ENCODE results near the gene AMHR2. TPM values are rescaled to one million over a fixed set of nuclear protein-coding genes. Genes with fewer than 3 reads are reported as not detected.
"Not testable (repeated sequence)": the region's sequence is repeated elsewhere in the genome, so short reads cannot be mapped to it uniquely, and the experiment has no call there.

Gene AMHR2
- total and polyA plus RNA-seq, 2 experiments from 2014 or later: not detected

- Histone ChIP-seq H3F3A (ENCODE audit: insufficient read depth) (peaks cover 41% of the 10 kb centered on the region), H3K9ac (peak overlapping the region; percentile 60; the same call in 1 of the 2 replicates), H3K27me3 (replicated peaks; ENCODE audit: insufficient read depth) (no peaks in the 10 kb centered on the region), H3K27ac (peak overlapping the region; percentile 81), H3K4me3 (peak overlapping the region; percentile 50), H3K79me2 (ENCODE audit: insufficient read depth) (peaks cover 96% of the 10 kb centered on the region), H2AFZ (no peak overlapping the region), H3K4me1 (ENCODE audit: insufficient read depth) (peaks cover 50% of the 10 kb centered on the region), H3K9me2 (ENCODE audit: insufficient read depth) (no peaks in the 10 kb centered on the region), H3K36me3 (ENCODE audit: low read depth) (no peaks in the 10 kb centered on the region), H3K9me3 (ENCODE audit: low read depth) (no peaks in the 10 kb centered on the region), H3K4me2 (ENCODE audit: unreplicated experiment) (peak overlapping the region; percentile 66), H4K20me1 (ENCODE audit: insufficient read depth) (no peaks in the 10 kb centered on the region)
- WGBS, 2 experiments (ENCODE audit: low coverage in 1 of 2, low lambda C conversion rate in 2 of 2, missing lambda C conversion rate in 2 of 2): 92 to 95% methylated on average over 4 of the region's 4 CpGs
- no peak for DNase-seq
- TF ChIP-seq EZH2 (IDR thresholded peaks at IDR 0.05; ENCODE audit: insufficient read depth, poor library complexity, severe bottlenecking) (no peak), EZH2phosphoT487 (IDR thresholded peaks at IDR 0.05; ENCODE audit: insufficient read depth, low read depth) (no peak)
- in situ Hi-C loops (cut with MboI): no loop called here
Observed at GRCh38 chr12:53388932-53389331, 34.7 kb upstream of the AMHR2 start.

- in situ Hi-C loops (cut with MboI): no loop called here
- Histone ChIP-seq H3K4me1 (ENCODE audit: insufficient read depth) (peaks cover 50% of the 10 kb centered on the region), H2AFZ (no peak overlapping the region), H3K4me2 (ENCODE audit: unreplicated experiment) (no peak overlapping the region), H3K9me2 (ENCODE audit: insufficient read depth) (no peaks in the 10 kb centered on the region), H3K27ac (no peak overlapping the region), H3K79me2 (ENCODE audit: insufficient read depth) (peaks cover 96% of the 10 kb centered on the region), H4K20me1 (ENCODE audit: insufficient read depth) (no peaks in the 10 kb centered on the region), H3K9me3 (ENCODE audit: low read depth) (no peaks in the 10 kb centered on the region), H3F3A (ENCODE audit: insufficient read depth) (peaks cover 41% of the 10 kb centered on the region), H3K9ac (no peak overlapping the region), H3K27me3 (replicated peaks; ENCODE audit: insufficient read depth) (no peaks in the 10 kb centered on the region), H3K36me3 (ENCODE audit: low read depth) (no peaks in the 10 kb centered on the region), H3K4me3 (no peak overlapping the region)
- DNase-seq: no peak
- TF ChIP-seq EZH2 (IDR thresholded peaks at IDR 0.05; ENCODE audit: insufficient read depth, poor library complexity, severe bottlenecking) (no peak), EZH2phosphoT487 (IDR thresholded peaks at IDR 0.05; ENCODE audit: insufficient read depth, low read depth) (no peak)
- 96 to 100% methylated on average over 3 of the region's 3 CpGs for WGBS, 2 experiments (ENCODE audit: low coverage in 1 of 2, low lambda C conversion rate in 2 of 2, missing lambda C conversion rate in 2 of 2)
Observed at GRCh38 chr12:53389702-53390101, 34.0 kb upstream of the AMHR2 start.

GRCh38 chr12:53391724-53392123, 31.9 kb upstream of the AMHR2 start:
- H4K20me1 ChIP-seq (ENCODE audit: insufficient read depth): no peaks in the 10 kb centered on the region
- H3K4me2 ChIP-seq (ENCODE audit: unreplicated experiment): no peak overlapping the region
- H3K79me2 ChIP-seq (ENCODE audit: insufficient read depth): peaks cover 96% of the 10 kb centered on the region
- TF ChIP-seq EZH2 (IDR thresholded peaks at IDR 0.05; ENCODE audit: insufficient read depth, poor library complexity, severe bottlenecking): no peak
- no peak for TF ChIP-seq EZH2phosphoT487 (IDR thresholded peaks at IDR 0.05; ENCODE audit: insufficient read depth, low read depth)
- H3K36me3 ChIP-seq (ENCODE audit: low read depth): no peaks in the 10 kb centered on the region
- DNase-seq: no peak
- no peaks in the 10 kb centered on the region for H3K9me3 ChIP-seq (ENCODE audit: low read depth)
- H3K4me3 ChIP-seq: no peak overlapping the region
- H3K27me3 ChIP-seq (replicated peaks; ENCODE audit: insufficient read depth): no peaks in the 10 kb centered on the region
- peaks cover 40% of the 10 kb centered on the region for H3K4me1 ChIP-seq (ENCODE audit: insufficient read depth)
- no peaks in the 10 kb centered on the region for H3K9me2 ChIP-seq (ENCODE audit: insufficient read depth)
- H3K27ac ChIP-seq: no peak overlapping the region
- in situ Hi-C loops (cut with MboI): no loop called here
- H3F3A ChIP-seq (ENCODE audit: insufficient read depth): peaks cover 33% of the 10 kb centered on the region
- peak overlapping the region; percentile 48 for H2AFZ ChIP-seq
- H3K9ac ChIP-seq: no peak overlapping the region
- WGBS, 2 experiments (ENCODE audit: low coverage in 1 of 2, low lambda C conversion rate in 2 of 2, missing lambda C conversion rate in 2 of 2): 19 to 22% methylated on average over 5 of the region's 5 CpGs

- H3K9me3 ChIP-seq (ENCODE audit: low read depth): no peaks in the 10 kb centered on the region
- no peak overlapping the region for H3K9ac ChIP-seq
- 98% methylated on average over 7 of the region's 7 CpGs for WGBS, 2 experiments (ENCODE audit: low coverage in 1 of 2, low lambda C conversion rate in 2 of 2, missing lambda C conversion rate in 2 of 2)
- no peaks in the 10 kb centered on the region for H4K20me1 ChIP-seq (ENCODE audit: insufficient read depth)
- no peak overlapping the region for H2AFZ ChIP-seq
- 0 out of 2 replicates have a peak, but pooled peaks cover 4% of the 10 kb centered on the region for H3F3A ChIP-seq (ENCODE audit: insufficient read depth)
- peaks cover 100% of the 10 kb centered on the region for H3K79me2 ChIP-seq (ENCODE audit: insufficient read depth)
- no peak for TF ChIP-seq EZH2phosphoT487 (IDR thresholded peaks at IDR 0.05; ENCODE audit: insufficient read depth, low read depth)
- peaks cover 10% of the 10 kb centered on the region; the same call in 1 of the 2 replicates for H3K4me1 ChIP-seq (ENCODE audit: insufficient read depth)
- no peak overlapping the region for H3K4me2 ChIP-seq (ENCODE audit: unreplicated experiment)
- DNase-seq: no peak
- no peak overlapping the region for H3K4me3 ChIP-seq
- no peaks in the 10 kb centered on the region for H3K9me2 ChIP-seq (ENCODE audit: insufficient read depth)
- in situ Hi-C loops (cut with MboI): no loop called here
- H3K27me3 ChIP-seq (replicated peaks; ENCODE audit: insufficient read depth): no peaks in the 10 kb centered on the region
- H3K36me3 ChIP-seq (ENCODE audit: low read depth): peaks cover 20% of the 10 kb centered on the region
- H3K27ac ChIP-seq: no peak overlapping the region
Observed at GRCh38 chr12:53399896-53400295, 23.8 kb upstream of the AMHR2 start.

GRCh38 chr12:53402351-53402750, 21.3 kb upstream of the AMHR2 start:
- H3K4me1 ChIP-seq (ENCODE audit: insufficient read depth); H2AFZ ChIP-seq; in situ Hi-C loops (cut with MboI); H3K27me3 ChIP-seq (replicated peaks; ENCODE audit: insufficient read depth); H3K4me2 ChIP-seq (ENCODE audit: unreplicated experiment); H3K9ac ChIP-seq; H3K9me3 ChIP-seq (ENCODE audit: low read depth); H4K20me1 ChIP-seq (ENCODE audit: insufficient read depth); H3K4me3 ChIP-seq; H3K9me2 ChIP-seq (ENCODE audit: insufficient read depth); H3F3A ChIP-seq (ENCODE audit: insufficient read depth); H3K27ac ChIP-seq; DNase-seq: not testable (repeated sequence)
- H3K36me3 ChIP-seq (ENCODE audit: low read depth): peaks cover 25% of the 10 kb centered on the region
- H3K79me2 ChIP-seq (ENCODE audit: insufficient read depth): peaks cover 95% of the 10 kb centered on the region
- WGBS, 2 experiments (ENCODE audit: low coverage in 1 of 2, low lambda C conversion rate in 2 of 2, missing lambda C conversion rate in 2 of 2): 96% methylated on average over 16 of the region's 16 CpGs
